Panc1 (cell line): Measurements from ENCODE around the gene PRPS2. TPM values are rescaled to one million over a fixed set of nuclear protein-coding genes. Genes with fewer than 3 reads are reported as not detected.

Source experiments
- ATAC-seq: fragments of 200-7000 bp; cut with Tn5 transposase; 2 replicates; pipeline ENCODE4 v1.9.1; 2020; ENCODE audit warnings: mild to moderate bottlenecking, moderate library complexity
- BruUV-seq: library from RNA; stranded (reverse); fragments of 400-500 nt; replicated peaks from 2 replicates; lab custom pipeline; 2021; lab: Mats Ljungman, UMichigan
- CTCF ChIA-PET: fragments of 300-600 bp; sonication (Branson Sonifier 250); formaldehyde crosslinking; loops from one replicate; lab custom pipeline; 2022; ENCODE audit warnings: antibody characterized with exemption; lab: Charles Lee
- POLR2A ChIA-PET: fragments of 300-600 bp; sonication (Branson Sonifier 250); formaldehyde crosslinking; loops from one replicate; lab custom pipeline; 2022; ENCODE audit warnings: antibody characterized with exemption; lab: Charles Lee
- DNase-seq: peaks from one replicate; pipeline ENCODE4 v3.0.0-alpha.2; 2010; ENCODE audit warnings: low read depth, low spot score
- H3K27ac ChIP-seq: 2 replicates; pipeline ENCODE4 v1.5.1; 2011; ENCODE audit warnings: mild to moderate bottlenecking, low read length, inconsistent platforms
- H3K27me3 ChIP-seq: fragments of 200-500 bp; sonication (Bioruptor generic); 2 replicates; pipeline ENCODE4 v1.6.0; 2014; ENCODE audit warnings: low read length, inconsistent platforms; ENCODE audit not compliant: control insufficient read depth, insufficient read depth
- H3K36me3 ChIP-seq: fragments of 200-500 bp; sonication (Bioruptor generic); 2 replicates; pipeline ENCODE4 v1.5.1; 2014; ENCODE audit warnings: inconsistent platforms, mild to moderate bottlenecking, low read length, moderate library complexity; ENCODE audit not compliant: control insufficient read depth, insufficient read depth
- H3K4me1 ChIP-seq: 2 replicates; pipeline ENCODE4 v1.5.1; 2011; ENCODE audit warnings: inconsistent platforms, mild to moderate bottlenecking, low read length, moderate library complexity; ENCODE audit not compliant: control insufficient read depth, insufficient read depth
- H3K4me3 ChIP-seq, 2 experiments: 2 replicates each; pipeline ENCODE4 v1.5.1; 2011 to 2012; ENCODE audit warnings: low read depth in 2 of 2, low read length in 2 of 2, mild to moderate bottlenecking in 2 of 2, inconsistent platforms in 1 of 2, moderate library complexity in 1 of 2
- H3K9me3 ChIP-seq: fragments of 200-500 bp; sonication (Bioruptor generic); 2 replicates; pipeline ENCODE4 v1.5.1; 2014; ENCODE audit warnings: low read depth, mild to moderate bottlenecking, inconsistent platforms, low read length, moderate library complexity; ENCODE audit not compliant: control insufficient read depth, insufficient read depth
- POLR2AphosphoS5 ChIP-seq: IDR thresholded peaks from 2 replicates; pipeline ENCODE4 v1.6.1; 2012; ENCODE audit warnings: mild to moderate bottlenecking, low read depth, low read length, moderate library complexity
- SIN3A ChIP-seq: IDR thresholded peaks from 2 replicates; pipeline ENCODE4 v1.6.1; 2012; ENCODE audit warnings: low read depth, mild to moderate bottlenecking, low read length, moderate library complexity, borderline replicate concordance; ENCODE audit not compliant: insufficient read depth
- TCF7L2 ChIP-seq: IDR thresholded peaks from 2 replicates; pipeline ENCODE4 v1.6.1; 2011; ENCODE audit warnings: mild to moderate bottlenecking, low read depth, low read length, inconsistent platforms
- in situ Hi-C: cut with HindIII; loops from 2 replicates; pipeline ENCODE4 v1.10.0; 2016; ENCODE audit warnings: low sequenced_read_pairs, low pct_unique_long_range_greater_than_20kb
- intact Hi-C: fragments of 100-400 bp; cut with micrococcal nuclease; formaldehyde crosslinking; loops from one replicate; pipeline ENCODE4 v1.10.0; 2022; ENCODE audit not compliant: unreplicated experiment
- total RNA-seq: library from RNA; stranded (reverse); gene quantifications from one replicate; pipeline ENCODE4 v1.2.1, GENCODE V29; 2021; ENCODE audit not compliant: unreplicated experiment
- TF ChIP-seq, protein P1 (sequence below), 2 experiments: IDR thresholded peaks; 2 replicates each; pipeline ENCODE4 v1.6.1; 2011 to 2012; ENCODE audit warnings: low read depth in 2 of 2, control low read depth in 1 of 2, low read length in 1 of 2, mild to moderate bottlenecking in 1 of 2, moderate library complexity in 1 of 2; ENCODE audit not compliant: insufficient read depth in 1 of 2
- TF ChIP-seq, protein P2 (sequence below): fragments of 450-650 bp; IDR thresholded peaks from 2 replicates; pipeline ENCODE4 v1.5.1; 2017; ENCODE audit warnings: mild to moderate bottlenecking

The PRPS2 gene
- total RNA-seq, 1 experiment from 2014 or later, result 28.4 TPM

DNA sequence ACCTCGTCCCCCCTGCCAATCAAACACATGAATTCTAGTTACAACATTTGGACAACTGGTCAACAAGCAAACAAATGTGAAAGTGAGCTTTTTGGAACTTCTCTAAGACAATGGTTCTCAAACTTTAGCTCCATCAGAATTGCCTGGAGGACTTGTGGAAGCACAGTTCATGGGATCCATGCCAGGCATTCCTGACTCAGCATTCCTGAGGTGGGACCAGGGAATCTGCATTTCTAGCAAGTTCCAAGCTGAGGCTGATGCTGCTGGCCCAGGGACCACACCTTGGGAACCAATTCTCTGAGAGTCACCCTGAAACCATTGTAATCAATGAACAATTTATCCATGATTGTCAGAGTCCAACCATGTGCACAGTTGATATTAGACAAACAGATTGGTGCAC is 43.8 kb upstream of the PRPS2 start:
- no TSS peak for BruUV-seq
- ChIA-PET CTCF (no interaction called here), POLR2A (no interaction called here)
- Histone ChIP-seq H3K4me3 (no peak overlapping the region), H3K27ac (no peak overlapping the region), H3K36me3 (no peaks in the 10 kb centered on the region), H3K9me3 (no peaks in the 10 kb centered on the region), H3K27me3 (no peaks in the 10 kb centered on the region), H3K4me1 (no peaks in the 10 kb centered on the region)
- no peak for ATAC-seq
- TF ChIP-seq SIN3A (no peak), POLR2AphosphoS5 (no peak), TCF7L2 (no peak)
- TF ChIP-seq, protein P1, sequence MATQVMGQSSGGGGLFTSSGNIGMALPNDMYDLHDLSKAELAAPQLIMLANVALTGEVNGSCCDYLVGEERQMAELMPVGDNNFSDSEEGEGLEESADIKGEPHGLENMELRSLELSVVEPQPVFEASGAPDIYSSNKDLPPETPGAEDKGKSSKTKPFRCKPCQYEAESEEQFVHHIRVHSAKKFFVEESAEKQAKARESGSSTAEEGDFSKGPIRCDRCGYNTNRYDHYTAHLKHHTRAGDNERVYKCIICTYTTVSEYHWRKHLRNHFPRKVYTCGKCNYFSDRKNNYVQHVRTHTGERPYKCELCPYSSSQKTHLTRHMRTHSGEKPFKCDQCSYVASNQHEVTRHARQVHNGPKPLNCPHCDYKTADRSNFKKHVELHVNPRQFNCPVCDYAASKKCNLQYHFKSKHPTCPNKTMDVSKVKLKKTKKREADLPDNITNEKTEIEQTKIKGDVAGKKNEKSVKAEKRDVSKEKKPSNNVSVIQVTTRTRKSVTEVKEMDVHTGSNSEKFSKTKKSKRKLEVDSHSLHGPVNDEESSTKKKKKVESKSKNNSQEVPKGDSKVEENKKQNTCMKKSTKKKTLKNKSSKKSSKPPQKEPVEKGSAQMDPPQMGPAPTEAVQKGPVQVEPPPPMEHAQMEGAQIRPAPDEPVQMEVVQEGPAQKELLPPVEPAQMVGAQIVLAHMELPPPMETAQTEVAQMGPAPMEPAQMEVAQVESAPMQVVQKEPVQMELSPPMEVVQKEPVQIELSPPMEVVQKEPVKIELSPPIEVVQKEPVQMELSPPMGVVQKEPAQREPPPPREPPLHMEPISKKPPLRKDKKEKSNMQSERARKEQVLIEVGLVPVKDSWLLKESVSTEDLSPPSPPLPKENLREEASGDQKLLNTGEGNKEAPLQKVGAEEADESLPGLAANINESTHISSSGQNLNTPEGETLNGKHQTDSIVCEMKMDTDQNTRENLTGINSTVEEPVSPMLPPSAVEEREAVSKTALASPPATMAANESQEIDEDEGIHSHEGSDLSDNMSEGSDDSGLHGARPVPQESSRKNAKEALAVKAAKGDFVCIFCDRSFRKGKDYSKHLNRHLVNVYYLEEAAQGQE (IDR thresholded peaks at IDR 0.05; ENCODE audit: insufficient read depth in 1 of 2, low read depth in 2 of 2, low read length in 1 of 2), result no peak
- TF ChIP-seq, protein P2, sequence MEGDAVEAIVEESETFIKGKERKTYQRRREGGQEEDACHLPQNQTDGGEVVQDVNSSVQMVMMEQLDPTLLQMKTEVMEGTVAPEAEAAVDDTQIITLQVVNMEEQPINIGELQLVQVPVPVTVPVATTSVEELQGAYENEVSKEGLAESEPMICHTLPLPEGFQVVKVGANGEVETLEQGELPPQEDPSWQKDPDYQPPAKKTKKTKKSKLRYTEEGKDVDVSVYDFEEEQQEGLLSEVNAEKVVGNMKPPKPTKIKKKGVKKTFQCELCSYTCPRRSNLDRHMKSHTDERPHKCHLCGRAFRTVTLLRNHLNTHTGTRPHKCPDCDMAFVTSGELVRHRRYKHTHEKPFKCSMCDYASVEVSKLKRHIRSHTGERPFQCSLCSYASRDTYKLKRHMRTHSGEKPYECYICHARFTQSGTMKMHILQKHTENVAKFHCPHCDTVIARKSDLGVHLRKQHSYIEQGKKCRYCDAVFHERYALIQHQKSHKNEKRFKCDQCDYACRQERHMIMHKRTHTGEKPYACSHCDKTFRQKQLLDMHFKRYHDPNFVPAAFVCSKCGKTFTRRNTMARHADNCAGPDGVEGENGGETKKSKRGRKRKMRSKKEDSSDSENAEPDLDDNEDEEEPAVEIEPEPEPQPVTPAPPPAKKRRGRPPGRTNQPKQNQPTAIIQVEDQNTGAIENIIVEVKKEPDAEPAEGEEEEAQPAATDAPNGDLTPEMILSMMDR, result no peak
- in situ Hi-C loops, result no loop called here
- intact Hi-C loops, result no loop called here
- DNase-seq, result no peak

DNA sequence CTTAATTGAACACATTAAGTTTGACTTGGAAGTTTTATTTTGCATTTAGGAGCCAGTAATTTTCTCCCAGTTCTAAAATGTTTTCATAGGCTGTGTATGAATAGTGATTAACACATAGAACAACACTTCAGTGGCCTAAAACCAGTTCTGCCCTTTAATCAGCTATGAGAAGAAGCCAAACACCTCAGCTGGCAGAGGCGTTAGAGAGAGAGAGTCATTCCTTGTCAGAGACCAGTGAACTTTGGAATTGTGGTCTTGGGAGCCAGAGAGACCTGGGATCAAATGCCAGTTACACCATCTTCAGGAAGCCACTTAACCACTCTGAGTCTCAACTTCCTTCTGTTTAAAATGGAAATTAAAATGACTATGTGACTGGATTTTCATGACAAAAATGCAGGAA is 39.3 kb upstream of the PRPS2 start:
- TF ChIP-seq POLR2AphosphoS5 (no peak), SIN3A (no peak), TCF7L2 (no peak)
- TF ChIP-seq, protein P1 (IDR thresholded peaks at IDR 0.05; ENCODE audit: insufficient read depth in 1 of 2, low read depth in 2 of 2, low read length in 1 of 2), result no peak
- TF ChIP-seq, protein P2, result no peak
- no peaks in the 10 kb centered on the region for H3K4me1 ChIP-seq
- POLR2A ChIA-PET, result no interaction called here
- H3K4me3 ChIP-seq, result no peak overlapping the region
- no peaks in the 10 kb centered on the region for H3K9me3 ChIP-seq
- in situ Hi-C loops, result no loop called here
- no peaks in the 10 kb centered on the region for H3K27me3 ChIP-seq
- no peak for ATAC-seq
- no peak for DNase-seq
- intact Hi-C loops, result no loop called here
- no peak overlapping the region for H3K27ac ChIP-seq
- no peaks in the 10 kb centered on the region for H3K36me3 ChIP-seq
- no TSS peak for BruUV-seq
- CTCF ChIA-PET, result no interaction called here
